OCI-LY1 (cell line): Measurements from ENCODE around the gene SPAG17.

Source experiments
- EZH2 ChIP-seq: fragments of 200-600 bp; sonication (generic), shearing (Covaris generic); IDR thresholded peaks from 2 replicates; pipeline ENCODE4 v1.8.0; 2017; ENCODE audit warnings: borderline replicate concordance, mixed run types, mild to moderate bottlenecking, antibody characterized with exemption, low read length, moderate library complexity, mixed read lengths
- TF ChIP-seq, protein P1 (sequence below): fragments of 200-600 bp; sonication (generic), shearing (Covaris generic); IDR thresholded peaks from 2 replicates; pipeline ENCODE4 v1.5.1; 2017; ENCODE audit warnings: mild to moderate bottlenecking, antibody characterized with exemption, low read length, moderate library complexity, mixed read lengths

DNA sequence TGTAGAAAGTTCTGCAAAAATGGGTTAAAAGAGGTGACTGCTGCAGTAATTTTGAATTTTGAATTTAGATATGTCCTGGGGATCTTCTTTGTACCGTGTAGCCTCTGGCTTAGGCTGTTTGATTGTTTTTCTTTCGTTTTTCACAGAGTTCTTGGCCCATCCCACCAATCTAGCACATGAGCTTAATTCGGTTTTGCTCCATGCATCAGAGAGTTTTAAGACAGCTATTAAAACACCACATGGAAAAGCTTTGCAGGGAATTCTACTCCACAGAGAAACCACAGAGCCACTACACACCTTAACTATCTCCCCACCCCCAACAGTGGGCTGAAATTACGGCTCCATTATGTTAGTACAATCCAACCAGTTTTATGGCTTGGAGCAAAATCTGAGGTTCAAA, 25.5 kb downstream of the SPAG17 start:
- TF ChIP-seq, protein P1, sequence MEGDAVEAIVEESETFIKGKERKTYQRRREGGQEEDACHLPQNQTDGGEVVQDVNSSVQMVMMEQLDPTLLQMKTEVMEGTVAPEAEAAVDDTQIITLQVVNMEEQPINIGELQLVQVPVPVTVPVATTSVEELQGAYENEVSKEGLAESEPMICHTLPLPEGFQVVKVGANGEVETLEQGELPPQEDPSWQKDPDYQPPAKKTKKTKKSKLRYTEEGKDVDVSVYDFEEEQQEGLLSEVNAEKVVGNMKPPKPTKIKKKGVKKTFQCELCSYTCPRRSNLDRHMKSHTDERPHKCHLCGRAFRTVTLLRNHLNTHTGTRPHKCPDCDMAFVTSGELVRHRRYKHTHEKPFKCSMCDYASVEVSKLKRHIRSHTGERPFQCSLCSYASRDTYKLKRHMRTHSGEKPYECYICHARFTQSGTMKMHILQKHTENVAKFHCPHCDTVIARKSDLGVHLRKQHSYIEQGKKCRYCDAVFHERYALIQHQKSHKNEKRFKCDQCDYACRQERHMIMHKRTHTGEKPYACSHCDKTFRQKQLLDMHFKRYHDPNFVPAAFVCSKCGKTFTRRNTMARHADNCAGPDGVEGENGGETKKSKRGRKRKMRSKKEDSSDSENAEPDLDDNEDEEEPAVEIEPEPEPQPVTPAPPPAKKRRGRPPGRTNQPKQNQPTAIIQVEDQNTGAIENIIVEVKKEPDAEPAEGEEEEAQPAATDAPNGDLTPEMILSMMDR: no peak
- no peak for TF ChIP-seq EZH2
